Pancreas (tissue), 10 donors: ENCODE results near the gene SLITRK1. TPM values are rescaled to one million over a fixed set of nuclear protein-coding genes. Genes with fewer than 3 reads are reported as not detected.

ENCODE experiments used
- ATAC-seq, 4 donors: fragments of 200-7000 bp; cut with Tn5 transposase; one replicate each; pipeline versions ENCODE4 v1.8.0 to v1.9.1; 2020; ENCODE audit warnings: mild to moderate bottlenecking in 4 of 4, moderate library complexity in 4 of 4
- DNase-seq, 6 donors: peaks; one replicate each; pipeline ENCODE4 v3.0.0-alpha.2; 2020
- FAIRE-seq: peaks from 2 replicates; lab custom pipeline; 2012; peaks lifted over from hg19 to GRCh38; lab: Jason Lieb, UNC
- H3K27ac ChIP-seq, 4 donors: fragments of 200-600 bp; sonication (generic); 1 replicate in 3 of 4; 2 replicates in 1 of 4; pipeline versions ENCODE4 v1.5.0 to v1.8.0; 2020
- H3K27me3 ChIP-seq, 4 donors: fragments of 200-600 bp; one replicate each; pipeline ENCODE4 v1.8.0; 2021
- H3K36me3 ChIP-seq, 3 donors: fragments of 200-600 bp; sonication (generic) in 1 of 3; one replicate each; pipeline versions ENCODE4 v1.5.0 to v1.8.0; 2020 to 2021
- H3K4me1 ChIP-seq, 3 donors: fragments of 200-600 bp; one replicate each; pipeline ENCODE4 v1.8.0; 2021
- H3K4me3 ChIP-seq, 4 donors: fragments of 200-600 bp; sonication (generic) in 2 of 4; one replicate each; pipeline versions ENCODE4 v1.5.0 to v1.8.0; 2020 to 2021
- H3K9me3 ChIP-seq, 4 donors: fragments of 200-600 bp; one replicate each; pipeline ENCODE4 v1.8.0; 2021
- WGBS, 2 donors: extraction: QIAGEN DNeasy Blood & Tissue Kit; methylation state at CpG; one replicate each; pipeline ENCODE4 v1.1.7; 2013; 5-methylcytosine and 5-hydroxymethylcytosine counted together
- intact Hi-C, 3 donors: fragments of 100-400 bp; cut with DNase I; formaldehyde crosslinking; loops; one replicate each; pipeline versions ENCODE4 v1.11.1 to v1.14.2; 2022
- polyA plus RNA-seq, 2 donors: library from polyadenylated mRNA; stranded (reverse); fragments of 200-250 nt; gene quantifications; one replicate each; pipeline ENCODE4 v1.2.3, GENCODE V29; 2013
- total RNA-seq, 6 donors: library from RNA; stranded (reverse); fragmentation: NEBNext Ultra II Directional in 4 of 6; extraction: Animal tissue kit (Norgen Biotek cat#: 25700) in 4 of 6; gene quantifications; one replicate each; pipeline versions ENCODE4 v1.2.1 to v1.2.4, GENCODE V29; 2021 to 2023
- TF ChIP-seq, protein P1 (sequence below), 4 donors: fragments of 200-600 bp; sonication (generic) in 3 of 4; IDR thresholded peaks; one replicate each; pipeline versions ENCODE4 v1.5.0 to v1.8.0; 2021; ENCODE audit warnings: antibody characterized with exemption in 4 of 4
- donor health status: healthy with polysubstance abuse.
- donor health status: DM: no; HTN: no; CAD: no; lungs with moderate emphysema.
- donor health status: DM: no; HTN: no; CAD: no.
- donor health status: control.
- donor health status: control.
- donor health status: Bipolar disorder and iron deficiency.
- donor health status: DM: yes; HTN: yes; CAD: no.
- donor health status: DM: no; HTN: no; CAD: no.
- donor health status: DM: no; HTN: no; CAD: no.
- donor health status: DM: yes; HTN: yes; CAD: no.

The SLITRK1 gene, protein sequence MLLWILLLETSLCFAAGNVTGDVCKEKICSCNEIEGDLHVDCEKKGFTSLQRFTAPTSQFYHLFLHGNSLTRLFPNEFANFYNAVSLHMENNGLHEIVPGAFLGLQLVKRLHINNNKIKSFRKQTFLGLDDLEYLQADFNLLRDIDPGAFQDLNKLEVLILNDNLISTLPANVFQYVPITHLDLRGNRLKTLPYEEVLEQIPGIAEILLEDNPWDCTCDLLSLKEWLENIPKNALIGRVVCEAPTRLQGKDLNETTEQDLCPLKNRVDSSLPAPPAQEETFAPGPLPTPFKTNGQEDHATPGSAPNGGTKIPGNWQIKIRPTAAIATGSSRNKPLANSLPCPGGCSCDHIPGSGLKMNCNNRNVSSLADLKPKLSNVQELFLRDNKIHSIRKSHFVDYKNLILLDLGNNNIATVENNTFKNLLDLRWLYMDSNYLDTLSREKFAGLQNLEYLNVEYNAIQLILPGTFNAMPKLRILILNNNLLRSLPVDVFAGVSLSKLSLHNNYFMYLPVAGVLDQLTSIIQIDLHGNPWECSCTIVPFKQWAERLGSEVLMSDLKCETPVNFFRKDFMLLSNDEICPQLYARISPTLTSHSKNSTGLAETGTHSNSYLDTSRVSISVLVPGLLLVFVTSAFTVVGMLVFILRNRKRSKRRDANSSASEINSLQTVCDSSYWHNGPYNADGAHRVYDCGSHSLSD
- 1 to 10 TPM in 1 of 6 donors, under 1 TPM in 5; 0.18 to 1.0 (median 0.39) TPM for total RNA-seq
- polyA plus RNA-seq, result under 1 TPM; 0.19 to 0.33 TPM

DNA sequence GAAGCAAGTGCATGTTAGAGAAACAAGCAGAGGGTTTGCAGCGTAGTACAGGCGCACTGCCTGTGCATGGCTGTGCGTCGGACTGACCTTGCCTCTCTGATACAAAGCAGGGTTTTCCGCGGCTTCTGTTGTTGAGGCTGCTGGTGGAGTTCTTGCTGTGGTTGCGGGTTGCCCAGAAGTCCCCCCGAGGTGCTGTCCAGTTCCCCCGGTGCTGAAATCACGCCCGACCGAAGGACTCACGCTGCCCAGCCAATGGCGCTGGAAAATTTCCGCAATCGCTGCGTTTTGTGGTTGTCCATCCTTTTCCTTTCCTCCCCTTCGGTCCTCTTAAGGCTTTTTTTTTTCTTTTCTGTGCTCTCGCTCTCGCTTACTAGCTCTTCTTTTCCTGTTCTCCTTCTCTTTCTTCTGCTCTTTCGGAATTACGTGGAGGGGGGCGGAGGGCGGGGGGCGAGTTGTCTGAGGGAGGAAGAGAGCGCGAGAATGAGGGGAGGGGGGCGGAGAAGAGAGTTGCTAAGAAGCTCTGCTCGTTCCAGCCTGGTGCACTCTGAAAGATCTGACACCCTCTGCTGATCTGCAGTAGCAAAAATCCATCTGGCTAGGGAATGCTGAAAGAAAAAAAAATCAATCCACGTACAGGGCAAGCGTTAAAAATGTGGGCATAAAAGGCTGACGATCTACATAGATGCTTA, at the start of gene SLITRK1:
SLITRK1 (minus strand) TSS at position 558 of the 689 bp plus-strand sequence. CDS start 967 bp downstream, outside the sequence.
- peak; percentile 77 to 93 (median 87) for DNase-seq
- Histone ChIP-seq H3K27me3 (no peaks in the 10 kb centered on the region), H3K4me3 (peak within 1 kb of the TSS; percentile 6 to 42 (median 22))

DNA sequence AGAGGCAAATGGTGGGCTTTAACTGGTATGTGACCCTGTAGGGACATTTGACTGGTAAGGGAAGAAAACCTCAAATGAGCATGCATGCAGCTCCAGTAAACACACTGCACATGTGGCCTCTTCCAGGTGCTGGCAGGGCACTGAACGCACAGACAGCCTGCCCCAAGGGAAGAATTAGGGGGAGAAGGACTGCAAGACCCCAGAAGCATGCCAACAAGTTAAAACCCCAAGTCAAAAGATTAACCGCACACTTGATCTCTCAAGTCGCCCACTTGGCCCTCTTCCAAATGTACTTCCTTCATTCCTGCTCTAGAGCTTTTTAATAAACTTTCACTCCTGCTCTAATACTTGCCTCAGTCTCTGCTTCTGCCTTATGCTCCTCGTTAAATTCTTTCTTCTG, 46.9 kb upstream of the SLITRK1 start:
- no peaks in the 10 kb centered on the region for H3K9me3 ChIP-seq
- no peak overlapping the region for H3K27ac ChIP-seq
- intact Hi-C loops, result no loop called here
- no peak for DNase-seq
- H3K27me3 ChIP-seq, result no peaks in the 10 kb centered on the region
- ATAC-seq, result no peak
- H3K36me3 ChIP-seq, result no peaks in the 10 kb centered on the region
- H3K4me3 ChIP-seq, result no peak overlapping the region
- no peaks in the 10 kb centered on the region for H3K4me1 ChIP-seq
- FAIRE-seq, result no peak
- 52 to 60% methylated on average over 4 of the region's 4 CpGs for WGBS, 2 donors
- TF ChIP-seq, protein P1, sequence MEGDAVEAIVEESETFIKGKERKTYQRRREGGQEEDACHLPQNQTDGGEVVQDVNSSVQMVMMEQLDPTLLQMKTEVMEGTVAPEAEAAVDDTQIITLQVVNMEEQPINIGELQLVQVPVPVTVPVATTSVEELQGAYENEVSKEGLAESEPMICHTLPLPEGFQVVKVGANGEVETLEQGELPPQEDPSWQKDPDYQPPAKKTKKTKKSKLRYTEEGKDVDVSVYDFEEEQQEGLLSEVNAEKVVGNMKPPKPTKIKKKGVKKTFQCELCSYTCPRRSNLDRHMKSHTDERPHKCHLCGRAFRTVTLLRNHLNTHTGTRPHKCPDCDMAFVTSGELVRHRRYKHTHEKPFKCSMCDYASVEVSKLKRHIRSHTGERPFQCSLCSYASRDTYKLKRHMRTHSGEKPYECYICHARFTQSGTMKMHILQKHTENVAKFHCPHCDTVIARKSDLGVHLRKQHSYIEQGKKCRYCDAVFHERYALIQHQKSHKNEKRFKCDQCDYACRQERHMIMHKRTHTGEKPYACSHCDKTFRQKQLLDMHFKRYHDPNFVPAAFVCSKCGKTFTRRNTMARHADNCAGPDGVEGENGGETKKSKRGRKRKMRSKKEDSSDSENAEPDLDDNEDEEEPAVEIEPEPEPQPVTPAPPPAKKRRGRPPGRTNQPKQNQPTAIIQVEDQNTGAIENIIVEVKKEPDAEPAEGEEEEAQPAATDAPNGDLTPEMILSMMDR (IDR thresholded peaks at IDR 0.05), result no peak

More for the DNA sequence above, at the start of gene SLITRK1:
- H3K9me3 ChIP-seq, result no peaks in the 10 kb centered on the region
- no peak for FAIRE-seq
- TF ChIP-seq, protein P1 (IDR thresholded peaks at IDR 0.05), result no peak
- intact Hi-C loops, result no loop called here
- peak within 1 kb of the TSS in 2 of 4 donors; percentile 7 to 22 for H3K27ac ChIP-seq
- peak; percentile 87 to 92 (median 90) for ATAC-seq
- WGBS, 2 donors, result 2% methylated on average over 32 of the region's 32 CpGs
- no peaks in the 10 kb centered on the region for H3K36me3 ChIP-seq
- no peaks in the 10 kb centered on the region for H3K4me1 ChIP-seq

DNA sequence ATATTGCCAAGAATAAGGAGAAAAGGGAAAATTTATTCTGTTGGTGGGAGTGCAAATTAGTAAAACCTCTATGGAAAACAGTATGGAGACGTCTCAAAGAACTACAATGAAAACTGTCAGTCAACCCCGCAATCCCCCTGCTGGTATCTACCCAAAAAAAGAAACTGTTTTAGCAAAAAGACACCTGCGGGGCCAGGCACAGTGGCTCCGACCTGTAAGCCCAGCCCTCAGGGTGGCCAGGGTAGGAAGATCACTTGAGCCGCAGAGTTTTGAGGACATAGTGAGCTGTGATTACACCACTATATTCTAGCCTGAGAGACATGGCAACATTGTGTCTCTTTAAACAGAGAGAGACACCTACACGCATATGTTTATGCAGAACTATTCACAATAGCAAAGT, 37.5 kb upstream of the SLITRK1 start:
- TF ChIP-seq, protein P1 (IDR thresholded peaks at IDR 0.05), result no peak
- intact Hi-C loops, result no loop called here
- Histone ChIP-seq H3K27me3 (no peaks in the 10 kb centered on the region), H3K4me1 (no peaks in the 10 kb centered on the region), H3K27ac (no peak overlapping the region), H3K36me3 (no peaks in the 10 kb centered on the region), H3K4me3 (no peak overlapping the region), H3K9me3 (no peaks in the 10 kb centered on the region)
- FAIRE-seq (no peak), DNase-seq (no peak), ATAC-seq (no peak)
- 76 to 84% methylated on average over 6 of the region's 6 CpGs for WGBS, 2 donors

DNA sequence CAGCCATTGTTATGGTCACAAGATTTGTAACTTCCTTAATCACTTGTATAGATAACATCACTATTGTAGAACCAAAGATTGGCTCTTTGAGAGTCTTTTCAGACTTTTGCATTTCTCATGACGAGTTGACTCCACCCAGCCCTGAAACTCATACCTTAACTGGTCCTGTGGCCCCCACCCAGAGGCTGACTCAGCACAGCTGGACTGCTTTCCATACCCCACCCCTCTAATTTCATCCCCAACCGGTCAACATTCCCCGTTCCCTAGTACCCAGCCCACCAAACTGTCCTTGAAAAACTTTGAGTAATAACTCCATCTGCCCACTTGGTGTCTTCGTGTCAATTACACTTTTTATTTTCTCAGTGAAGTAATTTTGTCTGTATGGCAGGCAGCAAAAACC, 32.1 kb upstream of the SLITRK1 start:
- TF ChIP-seq, protein P1 (IDR thresholded peaks at IDR 0.05), result no peak
- Histone ChIP-seq H3K27ac (no peak overlapping the region), H3K9me3 (no peaks in the 10 kb centered on the region), H3K36me3 (no peaks in the 10 kb centered on the region), H3K4me1 (no peaks in the 10 kb centered on the region), H3K4me3 (no peak overlapping the region), H3K27me3 (no peaks in the 10 kb centered on the region)
- WGBS, 2 donors, result 66 to 79% methylated on average over 4 of the region's 4 CpGs
- no peak for DNase-seq
- ATAC-seq, result no peak
- intact Hi-C loops, result no loop called here
- FAIRE-seq, result no peak
